AG09309 (cell line): ENCODE results near the gene C1QTNF5.

Experiments
- DNase-seq: peaks from one replicate; pipeline ENCODE4 v3.0.0-alpha.2; 2010; ENCODE audit warnings: low read depth
- H3K4me3 ChIP-seq: 2 replicates; pipeline ENCODE4 v1.5.1; 2011; ENCODE audit warnings: mild to moderate bottlenecking, low read depth, low read length, moderate library complexity; ENCODE audit not compliant: control insufficient read depth
- CTCF ChIP-seq: IDR thresholded peaks from 2 replicates; pipeline ENCODE4 v1.5.1; 2011; ENCODE audit warnings: mild to moderate bottlenecking, low read depth, low read length, inconsistent platforms; ENCODE audit not compliant: insufficient read depth, control insufficient read depth; ENCODE audit errors: missing control alignments

C1QTNF5 gene

GRCh38 chr11:119324189-119324588 is 16.5 kb downstream of the C1QTNF5 start:
- no peak overlapping the region for H3K4me3 ChIP-seq
- DNase-seq: no peak
- TF ChIP-seq CTCF: no peak

GRCh38 chr11:119323532-119324033 is 17.1 kb downstream of the C1QTNF5 start:
- peak; percentile 72 for TF ChIP-seq CTCF
- no peak for DNase-seq

GRCh38 chr11:119322921-119323531 is 17.7 kb downstream of the C1QTNF5 start:
- DNase-seq: no peak
- no peak overlapping the region for H3K4me3 ChIP-seq
- no peak for TF ChIP-seq CTCF

More at GRCh38 chr11:119323532-119324033, 17.1 kb downstream of the C1QTNF5 start:
- no peak overlapping the region for H3K4me3 ChIP-seq

GRCh38 chr11:119322360-119322739 is 18.3 kb downstream of the C1QTNF5 start:
- H3K4me3 ChIP-seq: no peak overlapping the region
- DNase-seq: no peak
- no peak for TF ChIP-seq CTCF

- H3K4me3 ChIP-seq: peak overlapping the region; percentile 37
- no peak for DNase-seq
- TF ChIP-seq CTCF: no peak
Measured at GRCh38 chr11:119320776-119321524, 19.7 kb downstream of the C1QTNF5 start.

GRCh38 chr11:119320240-119320775 is 20.4 kb downstream of the C1QTNF5 start:
- no peak for DNase-seq
- no peak for TF ChIP-seq CTCF
- H3K4me3 ChIP-seq: peak overlapping the region; percentile 37
